Large intestine (tissue), 3 donors: Measurements from ENCODE around the gene ZBTB3. TPM values are rescaled to one million over a fixed set of nuclear protein-coding genes. Genes with fewer than 3 reads are reported as not detected.

ENCODE experiments used
- DNase-seq, 2 donors: peaks; one replicate each; pipeline versions ENCODE4 v3.0.0 to v3.0.0-alpha.2; 2013
- H3K27ac ChIP-seq: one replicate; pipeline ENCODE4 v1.5.1; 2013; ENCODE audit warnings: low read length
- H3K27me3 ChIP-seq: 2 replicates; pipeline ENCODE4 v1.6.1; 2013; ENCODE audit warnings: low read length; ENCODE audit not compliant: control insufficient read depth, insufficient read depth
- H3K36me3 ChIP-seq: 2 replicates; pipeline ENCODE4 v1.6.1; 2013; ENCODE audit warnings: low read length; ENCODE audit not compliant: control insufficient read depth, insufficient read depth
- H3K4me1 ChIP-seq: one replicate; pipeline ENCODE4 v1.6.1; 2013; ENCODE audit warnings: low read length; ENCODE audit not compliant: control insufficient read depth, insufficient read depth
- H3K4me3 ChIP-seq: one replicate; pipeline ENCODE4 v1.5.1; 2013; ENCODE audit warnings: low read length
- H3K9me3 ChIP-seq: one replicate; pipeline ENCODE4 v1.6.1; 2013; ENCODE audit warnings: mild to moderate bottlenecking, low read depth, low read length, moderate library complexity; ENCODE audit not compliant: control insufficient read depth
- WGBS: methylation state at CpG from one replicate; pipeline ENCODE4 v1.1.5; 2013; ENCODE audit warnings: low lambda C conversion rate; ENCODE audit not compliant: insufficient coverage; 5-methylcytosine and 5-hydroxymethylcytosine counted together
- polyA plus RNA-seq: library from polyadenylated mRNA; unstranded; fragments of 120-200 nt; gene quantifications from one replicate; pipeline ENCODE4 v1.2.1, GENCODE V29; 2013

ZBTB3 gene
- polyA plus RNA-seq, 1 donor = 7.2 TPM

DNA sequence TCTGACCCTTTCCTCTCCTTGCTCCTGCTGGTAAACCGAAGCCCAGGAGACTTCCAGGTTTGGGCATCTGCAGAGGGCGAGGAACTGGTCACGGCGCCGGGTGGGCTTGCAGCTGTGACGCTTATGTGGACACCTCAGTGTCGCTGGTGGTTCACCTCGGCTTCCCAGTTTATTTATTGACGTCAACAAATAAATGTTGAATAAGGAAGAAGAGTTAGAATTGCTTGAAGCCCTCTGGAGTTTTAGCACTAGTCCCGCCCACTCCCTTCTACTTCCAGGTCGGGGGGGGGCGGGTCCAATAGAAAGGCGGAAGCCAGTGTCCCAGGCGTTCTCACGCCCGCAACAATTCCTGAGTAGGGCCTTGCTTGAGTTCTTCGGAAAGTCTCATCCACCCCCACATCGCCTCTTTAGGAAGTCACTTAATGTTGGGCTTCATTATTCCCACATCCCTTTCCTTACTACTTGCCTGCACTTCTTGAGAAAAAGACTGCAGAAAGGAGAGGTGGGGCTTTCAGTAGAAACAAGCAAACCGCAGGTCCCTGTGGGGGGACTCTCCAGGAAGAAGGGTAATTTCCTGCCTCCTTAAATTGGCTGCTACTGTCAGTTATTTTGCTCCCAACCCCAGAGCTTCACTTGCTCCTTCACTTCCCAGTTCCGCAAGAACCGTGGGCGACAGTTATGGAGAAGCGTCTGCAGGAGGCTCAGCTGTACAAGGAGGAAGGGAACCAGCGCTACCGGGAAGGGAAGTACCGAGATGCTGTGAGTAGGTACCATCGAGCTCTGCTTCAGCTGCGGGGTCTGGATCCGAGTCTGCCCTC lies 25.6 kb downstream of the ZBTB3 start, which contains the start of gene TTC9C:
Gene TTC9C (plus strand): TSS at position 316 of the 818 bp plus-strand sequence. CDS start 363 bp downstream, at position 679.
- H3K27ac ChIP-seq = peak within 1 kb of the TSS; percentile 90
- no peaks in the 10 kb centered on the region for H3K9me3 ChIP-seq
- H3K27me3 ChIP-seq = no peaks in the 10 kb centered on the region
- no CpG with 5 or more reads among the region's 29 CpGs for WGBS
- peak within 1 kb of the TSS; percentile 66 for H3K4me3 ChIP-seq
- no peaks in the 10 kb centered on the region for H3K4me1 ChIP-seq
- DNase-seq = peak; percentile 77 to 90
- H3K36me3 ChIP-seq = peaks cover 12% of the 10 kb centered on the region

DNA sequence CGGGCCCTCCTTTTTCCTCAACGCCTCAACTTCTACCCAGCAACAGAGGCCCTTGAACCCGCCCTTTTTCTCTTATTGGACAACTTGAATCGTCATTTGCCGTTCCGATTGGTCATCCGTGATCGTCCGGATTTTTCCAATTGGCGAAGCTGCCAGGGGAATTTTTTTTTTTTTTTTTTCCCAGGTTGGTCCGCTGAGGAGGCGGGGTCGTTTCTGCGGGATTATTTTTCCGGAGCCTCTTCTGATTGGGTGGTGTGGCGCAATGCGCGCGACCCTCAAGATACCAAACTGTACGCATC lies 26.1 kb downstream of the ZBTB3 start:
- H3K4me1 ChIP-seq = no peaks in the 10 kb centered on the region
- WGBS = no CpG with 5 or more reads among the region's 20 CpGs
- H3K4me3 ChIP-seq = peak overlapping the region; percentile 66
- H3K36me3 ChIP-seq = peaks cover 13% of the 10 kb centered on the region
- DNase-seq = peak; percentile 95 to 99
- H3K27ac ChIP-seq = peak overlapping the region; percentile 90
- H3K27me3 ChIP-seq = no peaks in the 10 kb centered on the region
- H3K9me3 ChIP-seq = no peaks in the 10 kb centered on the region

GRCh38 chr11:62727165-62727871 lies 26.6 kb downstream of the ZBTB3 start, which contains the start of gene HNRNPUL2:
Gene HNRNPUL2 (minus strand): TSS chr11:62727457. CDS start chr11:62727156, 301 bp downstream.
- WGBS = no CpG with 5 or more reads among the region's 72 CpGs

DNA sequence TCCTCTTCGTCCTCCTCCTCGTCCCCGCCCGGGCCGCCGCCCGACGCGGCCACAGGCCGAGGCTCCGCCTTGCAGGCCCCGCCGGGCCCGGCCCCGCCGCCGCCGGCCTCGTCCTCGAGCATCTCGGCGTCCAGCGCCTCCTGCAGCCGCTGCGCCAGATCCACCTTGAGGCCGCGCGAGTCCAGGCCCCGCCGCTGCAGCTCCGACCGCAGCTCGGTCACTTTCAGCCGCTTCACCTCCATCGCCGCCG lies 27.1 kb downstream of the ZBTB3 start:
- DNase-seq = no peak
- Histone ChIP-seq H3K4me3 (peak overlapping the region; percentile 66), H3K27me3 (no peaks in the 10 kb centered on the region), H3K4me1 (no peaks in the 10 kb centered on the region), H3K27ac (peak overlapping the region; percentile 90), H3K36me3 (peaks cover 23% of the 10 kb centered on the region), H3K9me3 (no peaks in the 10 kb centered on the region)
- no CpG with 5 or more reads among the region's 37 CpGs for WGBS

More at GRCh38 chr11:62727165-62727871, 26.6 kb downstream of the ZBTB3 start, which contains the start of gene HNRNPUL2:
- H3K27ac ChIP-seq = peak within 1 kb of the TSS; percentile 90
- no peaks in the 10 kb centered on the region for H3K4me1 ChIP-seq
- H3K4me3 ChIP-seq = peak within 1 kb of the TSS; percentile 66
- no peaks in the 10 kb centered on the region for H3K9me3 ChIP-seq
- DNase-seq = peak; percentile 99
- no peaks in the 10 kb centered on the region for H3K27me3 ChIP-seq
- H3K36me3 ChIP-seq = peaks cover 18% of the 10 kb centered on the region

DNA sequence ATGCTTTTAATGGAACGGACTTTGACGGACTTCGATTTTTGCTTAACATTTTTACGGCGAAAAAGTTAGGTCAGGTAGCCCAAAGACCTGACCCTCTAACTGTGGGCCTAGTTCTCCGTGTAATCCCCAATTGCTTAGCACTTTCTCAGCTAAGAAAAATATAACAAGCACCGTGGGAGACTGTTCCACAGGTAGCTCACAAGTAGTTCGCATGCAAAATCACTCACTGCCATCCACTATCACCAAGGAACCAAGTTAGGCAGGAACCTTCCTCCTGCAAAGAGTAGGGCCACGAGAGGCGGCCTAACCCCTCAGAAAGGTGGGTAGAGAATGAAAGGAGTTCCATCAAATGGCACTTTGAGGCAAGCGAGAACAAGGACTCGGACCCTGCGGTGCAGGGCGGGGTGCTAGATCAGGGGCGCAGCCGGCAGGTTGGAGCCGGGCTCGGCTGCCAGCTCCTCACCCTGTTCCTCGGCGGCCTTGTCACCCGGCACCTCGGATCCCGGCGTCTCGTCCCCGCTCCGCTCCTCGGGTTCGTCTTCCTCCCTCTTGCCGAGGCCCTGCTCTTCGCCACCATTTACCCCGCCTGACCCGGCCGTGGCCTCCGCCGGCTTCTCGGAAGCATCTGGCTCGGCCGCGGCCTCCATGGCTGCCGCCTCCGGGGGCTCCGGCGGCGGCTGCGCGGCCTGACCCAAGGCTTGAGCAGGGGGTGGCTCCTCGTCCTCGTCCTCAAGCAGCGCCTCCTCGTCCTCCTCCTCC lies 27.6 kb downstream of the ZBTB3 start:
- H3K27ac ChIP-seq = peak overlapping the region; percentile 90
- H3K9me3 ChIP-seq = no peaks in the 10 kb centered on the region
- peaks cover 28% of the 10 kb centered on the region for H3K36me3 ChIP-seq
- no peaks in the 10 kb centered on the region for H3K27me3 ChIP-seq
- DNase-seq = no peak
- H3K4me3 ChIP-seq = peak overlapping the region; percentile 66
- H3K4me1 ChIP-seq = no peaks in the 10 kb centered on the region
- no CpG with 5 or more reads among the region's 51 CpGs for WGBS

GRCh38 chr11:62725646-62726045 lies 28.3 kb downstream of the ZBTB3 start:
- Histone ChIP-seq H3K27ac (peak overlapping the region; percentile 90), H3K4me1 (no peaks in the 10 kb centered on the region), H3K4me3 (peak overlapping the region; percentile 66), H3K27me3 (no peaks in the 10 kb centered on the region), H3K36me3 (peaks cover 35% of the 10 kb centered on the region), H3K9me3 (no peaks in the 10 kb centered on the region)
- WGBS = no CpG with 5 or more reads among the region's 7 CpGs
- peak in 1 of 2 donors; percentile 49 for DNase-seq

GRCh38 chr11:62724171-62724570 lies 29.8 kb downstream of the ZBTB3 start:
- Histone ChIP-seq H3K9me3 (no peaks in the 10 kb centered on the region), H3K27me3 (no peaks in the 10 kb centered on the region), H3K4me1 (no peaks in the 10 kb centered on the region), H3K36me3 (peaks cover 49% of the 10 kb centered on the region), H3K4me3 (peak overlapping the region; percentile 66), H3K27ac (no peak overlapping the region)
- no peak for DNase-seq
- no CpG with 5 or more reads among the region's 8 CpGs for WGBS

GRCh38 chr11:62721994-62722393 lies 32.0 kb downstream of the ZBTB3 start:
- 80% methylated on average over 1 of the region's 7 CpGs for WGBS
- no peak overlapping the region for H3K4me3 ChIP-seq
- no peaks in the 10 kb centered on the region for H3K27me3 ChIP-seq
- no peak for DNase-seq
- peaks cover 70% of the 10 kb centered on the region for H3K36me3 ChIP-seq
- H3K27ac ChIP-seq = no peak overlapping the region
- H3K9me3 ChIP-seq = no peaks in the 10 kb centered on the region
- H3K4me1 ChIP-seq = peaks cover under 1% of the 10 kb centered on the region

DNA sequence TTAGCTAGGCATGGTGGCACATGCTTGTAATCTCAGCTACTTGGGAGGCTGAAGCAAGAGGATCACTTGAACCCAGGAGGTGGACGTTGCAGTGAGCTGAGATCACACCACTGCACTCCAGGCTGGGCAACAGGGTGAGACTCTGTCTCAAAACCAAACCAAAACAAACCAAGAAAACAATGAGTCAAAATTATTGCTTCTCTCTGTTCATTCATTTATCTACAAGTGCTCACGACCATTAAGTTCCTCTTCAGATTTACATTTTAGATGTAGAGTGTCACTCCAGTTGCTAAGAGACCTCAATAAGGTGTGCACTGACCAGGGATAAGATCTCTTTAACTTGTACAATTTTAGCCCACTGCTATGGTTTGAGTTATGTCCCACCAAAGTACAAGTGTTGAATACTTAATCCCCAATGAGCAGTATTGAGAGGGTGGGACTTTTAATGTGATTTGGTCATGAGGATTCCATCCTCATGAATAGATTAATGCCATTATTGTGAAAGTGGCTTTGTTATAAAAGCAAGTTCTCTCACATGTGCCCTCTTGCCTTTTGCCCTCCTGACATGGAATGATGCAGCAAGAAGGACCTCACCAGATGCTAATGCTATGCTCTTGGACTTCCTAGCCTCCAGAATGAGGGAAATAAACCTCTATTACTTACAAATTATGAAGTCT lies 34.5 kb downstream of the ZBTB3 start:
- Histone ChIP-seq H3K36me3 (peaks cover 93% of the 10 kb centered on the region), H3K4me3 (no peak overlapping the region)

DNA sequence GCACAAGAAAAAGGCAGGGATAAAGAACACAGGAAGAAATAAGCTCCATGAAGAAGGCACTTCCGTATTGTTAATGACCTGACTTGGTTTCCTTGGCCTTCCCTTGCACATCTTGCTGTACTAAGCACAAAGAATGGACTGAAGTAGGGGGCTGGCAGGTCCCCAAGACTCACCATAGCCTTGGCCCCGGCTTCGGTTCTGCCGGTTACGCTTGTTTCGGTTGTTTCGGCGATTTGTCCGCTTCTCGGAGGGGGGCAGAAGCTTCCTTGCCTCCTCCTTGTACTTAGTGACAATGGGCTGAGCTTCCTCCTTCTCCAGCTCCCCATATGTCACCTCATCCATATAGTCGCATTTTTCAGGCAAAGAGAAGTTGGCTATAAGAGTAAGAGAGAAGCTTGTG lies 37.1 kb downstream of the ZBTB3 start:
- Histone ChIP-seq H3K4me3 (no peak overlapping the region), H3K36me3 (peaks cover 82% of the 10 kb centered on the region), H3K4me1 (peaks cover 44% of the 10 kb centered on the region), H3K9me3 (no peaks in the 10 kb centered on the region), H3K27me3 (no peaks in the 10 kb centered on the region), H3K27ac (no peak overlapping the region)
- 100% methylated on average over 9 of the region's 11 CpGs for WGBS
- no peak for DNase-seq

More for the DNA sequence above, 34.5 kb downstream of the ZBTB3 start:
- Histone ChIP-seq H3K27ac (no peak overlapping the region), H3K27me3 (no peaks in the 10 kb centered on the region), H3K4me1 (peaks cover 21% of the 10 kb centered on the region), H3K9me3 (no peaks in the 10 kb centered on the region)
- no CpG with 5 or more reads among the region's 2 CpGs for WGBS
- DNase-seq = no peak
